NCI-H82 (cell line): ENCODE results near the gene NARF.
"Not testable (repeated sequence)": the region's sequence is repeated elsewhere in the genome, so short reads cannot be mapped to it uniquely, and the experiment has no call there.

ENCODE experiments used
- DNase-seq: peaks from one replicate; lab custom pipeline; 2025; lab: John Stamatoyannopoulos, UW

The NARF gene

GRCh38 chr17:82539076-82539475, 80.5 kb downstream of the NARF start:
- not testable (repeated sequence) for DNase-seq
